AG09309 (cell line): Measurements from ENCODE around the gene C16orf92.
A peak's percentile ranks its signal among the peaks of the same experiment; 100 is the strongest.

Experiments
- DNase-seq: peaks from one replicate; pipeline ENCODE4 v3.0.0-alpha.2; 2010; ENCODE audit warnings: low read depth
- H3K4me3 ChIP-seq: 2 replicates; pipeline ENCODE4 v1.5.1; 2011; ENCODE audit warnings: mild to moderate bottlenecking, low read depth, low read length, moderate library complexity; ENCODE audit not compliant: control insufficient read depth
- CTCF ChIP-seq: IDR thresholded peaks from 2 replicates; pipeline ENCODE4 v1.5.1; 2011; ENCODE audit warnings: mild to moderate bottlenecking, low read depth, low read length, inconsistent platforms; ENCODE audit not compliant: insufficient read depth, control insufficient read depth; ENCODE audit errors: missing control alignments

C16orf92 gene

DNA sequence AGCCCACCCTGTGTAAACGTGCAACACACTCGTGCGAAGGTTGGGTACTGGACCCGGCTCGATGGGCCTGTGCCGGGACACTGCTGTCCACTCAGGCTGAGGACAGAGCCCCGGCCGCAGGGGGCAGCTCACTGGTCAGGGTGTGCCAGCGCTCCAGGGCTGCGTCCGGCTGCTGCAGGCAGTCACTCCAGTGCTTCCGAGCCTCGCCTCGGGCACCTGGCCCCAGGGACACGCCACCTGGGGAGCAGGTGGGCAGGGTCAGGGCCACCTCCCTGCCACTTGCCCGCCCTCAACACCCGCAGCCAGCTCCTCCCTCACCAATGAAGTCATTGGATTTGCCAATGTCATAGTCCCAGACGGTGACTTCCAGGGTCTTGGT is 16.9 kb upstream of the C16orf92 start:
- no peak for TF ChIP-seq CTCF
- no peak for DNase-seq

DNA sequence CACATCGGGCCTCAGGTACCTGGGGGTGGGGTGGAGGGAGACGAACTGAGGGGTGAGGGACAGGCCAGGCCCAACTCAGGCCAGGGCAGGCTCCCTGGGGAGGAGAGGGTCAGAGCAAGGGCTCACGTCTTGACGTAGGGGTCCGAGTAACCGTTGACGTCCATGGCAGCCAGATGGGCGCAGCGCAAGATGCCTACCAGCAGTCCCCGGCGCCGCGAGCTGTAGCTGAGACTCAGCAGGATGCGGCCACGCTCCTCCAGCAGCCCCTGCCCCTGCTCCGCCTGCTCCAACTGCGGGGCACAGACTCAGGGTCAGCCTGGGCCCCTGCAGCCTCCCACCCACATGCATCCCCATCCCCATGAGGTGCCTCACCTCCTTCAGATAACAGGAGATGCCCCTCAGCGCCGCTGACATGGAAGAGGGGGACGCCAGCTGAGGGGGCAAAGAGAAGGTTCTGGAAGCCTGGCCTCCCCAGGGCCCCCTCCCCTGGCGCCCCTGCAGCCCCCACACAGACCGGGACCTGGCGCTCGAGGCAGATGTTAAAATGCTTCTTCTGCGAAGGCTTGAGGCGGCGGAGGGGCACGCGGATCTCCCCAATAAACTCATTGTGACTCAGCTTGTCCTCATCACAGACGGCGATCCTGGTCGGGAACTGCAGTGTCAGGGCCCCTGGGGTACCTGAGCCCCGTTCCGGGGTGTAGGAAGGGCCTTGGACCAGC is 16.2 kb upstream of the C16orf92 start:
- no peak for TF ChIP-seq CTCF
- no peak overlapping the region for H3K4me3 ChIP-seq
- DNase-seq, result no peak

More for the DNA sequence above, 16.9 kb upstream of the C16orf92 start:
- no peak overlapping the region for H3K4me3 ChIP-seq

GRCh38 chr16:30007378-30007895 is 15.6 kb upstream of the C16orf92 start:
- TF ChIP-seq CTCF, result no peak
- no peak overlapping the region for H3K4me3 ChIP-seq
- no peak for DNase-seq

GRCh38 chr16:30009085-30009862 is 13.7 kb upstream of the C16orf92 start:
- no peak for TF ChIP-seq CTCF
- no peak overlapping the region for H3K4me3 ChIP-seq
- no peak for DNase-seq

DNA sequence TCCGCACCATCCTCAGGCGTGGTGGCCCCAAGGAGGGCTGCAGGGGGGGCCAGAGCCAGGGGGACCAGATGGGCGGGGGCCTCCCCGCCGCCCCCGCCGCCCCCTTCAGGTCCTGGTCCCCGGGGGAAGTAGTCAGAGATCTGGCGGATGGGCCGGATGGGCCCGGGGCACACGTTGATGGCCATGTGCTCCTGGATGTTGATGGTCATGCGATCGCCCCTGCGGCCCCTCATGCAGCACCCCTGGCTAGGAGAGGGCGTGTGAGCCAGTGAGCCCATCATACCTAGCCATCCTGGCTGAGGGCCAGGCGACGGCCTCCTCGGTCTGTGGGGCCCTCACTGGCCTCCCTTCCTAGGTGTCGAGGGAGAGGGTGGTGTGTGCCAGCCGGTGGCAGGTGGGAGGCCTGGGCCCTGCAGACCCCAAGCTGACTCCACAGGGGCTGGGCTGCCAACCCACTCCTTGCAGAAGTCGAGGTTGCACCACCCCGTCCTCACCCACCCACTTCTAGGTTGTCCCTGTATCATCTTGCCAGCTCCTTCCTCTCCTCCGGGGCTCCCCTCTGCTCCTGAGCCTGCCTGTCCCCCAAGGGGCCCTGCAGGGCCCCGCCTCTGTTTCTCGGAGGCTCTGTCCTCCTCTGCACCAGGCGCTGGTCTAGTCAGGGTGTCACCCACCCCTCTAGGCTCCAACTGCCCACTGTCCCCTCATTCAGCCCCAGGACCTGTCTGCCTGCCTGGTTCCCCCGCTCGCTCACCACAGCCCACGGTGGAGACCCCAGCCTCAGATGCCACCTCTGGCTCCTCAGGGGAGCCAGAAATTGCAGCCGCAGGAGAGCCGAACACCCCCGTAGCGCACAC is 12.8 kb upstream of the C16orf92 start:
- no peak for TF ChIP-seq CTCF
- peak overlapping the region; percentile 14 for H3K4me3 ChIP-seq
- no peak for DNase-seq
